Stomach (tissue), 9 donors: ENCODE results near the gene INPP5J. TPM values are rescaled to one million over a fixed set of nuclear protein-coding genes. Genes with fewer than 3 reads are reported as not detected.

ENCODE experiments used
- DNase-seq, 2 donors: peaks; one replicate each; pipeline versions ENCODE4 v3.0.0 to v3.0.0-alpha.2; 2013 to 2019
- H3K27ac ChIP-seq, 5 donors: fragments of 200-600 bp in 4 of 5; sonication (generic) in 4 of 5; one replicate each; pipeline ENCODE4 v1.5.1; 2013 to 2019; ENCODE audit warnings: mild to moderate bottlenecking in 1 of 5, moderate library complexity in 1 of 5
- H3K27me3 ChIP-seq, 3 donors: fragments of 200-600 bp; sonication (generic); one replicate each; pipeline ENCODE4 v1.5.1; 2017 to 2019; ENCODE audit warnings: mixed run types in 1 of 3
- H3K36me3 ChIP-seq, 4 donors: fragments of 200-600 bp; sonication (generic); 1 replicate in 3 of 4; 2 replicates in 1 of 4; pipeline ENCODE4 v1.5.1; 2016 to 2019
- H3K4me1 ChIP-seq, 4 donors: fragments of 200-600 bp; sonication (generic); one replicate each; pipeline ENCODE4 v1.5.1; 2016 to 2019
- H3K4me3 ChIP-seq, 4 donors: fragments of 200-600 bp; sonication (generic) in 3 of 4; one replicate each; pipeline ENCODE4 v1.5.1; 2016 to 2019; ENCODE audit warnings: mild to moderate bottlenecking in 1 of 4
- H3K9me3 ChIP-seq, 4 donors: fragments of 200-600 bp; sonication (generic); one replicate each; pipeline ENCODE4 v1.5.1; 2016 to 2019
- EP300 ChIP-seq: sonication (generic); formaldehyde crosslinking; IDR thresholded peaks from one replicate; pipeline ENCODE4 v1.6.1; 2017; ENCODE audit warnings: antibody characterized with exemption
- POLR2A ChIP-seq, 4 donors: fragments of 450-650 bp; IDR thresholded peaks; one replicate each; pipeline ENCODE4 v1.6.1; 2016; ENCODE audit warnings: antibody characterized with exemption in 4 of 4, control low read depth in 2 of 4, mild to moderate bottlenecking in 1 of 4, moderate library complexity in 1 of 4
- POLR2AphosphoS5 ChIP-seq, 3 donors: sonication (generic); formaldehyde crosslinking; IDR thresholded peaks; one replicate each; pipeline ENCODE4 v1.6.1; 2016; ENCODE audit warnings: antibody characterized with exemption in 3 of 3
- WGBS, 5 donors: extraction: QIAGEN DNeasy Blood & Tissue Kit in 3 of 5; methylation state at CpG; one replicate each; pipeline versions ENCODE4 v1.1.5 to v1.1.7; 2013 to 2018; 5-methylcytosine and 5-hydroxymethylcytosine counted together
- intact Hi-C: fragments of 100-400 bp; cut with DNase I; formaldehyde crosslinking; loops from one replicate; pipeline ENCODE4 v1.15.1; 2023; ENCODE audit warnings: low total_unique reads
- polyA plus RNA-seq, 3 donors: library from polyadenylated mRNA; stranded (reverse); fragments of 200-250 nt; gene quantifications; one replicate each; pipeline ENCODE4 v1.2.3, GENCODE V29; 2013
- total RNA-seq, 5 donors: library from RNA; depleted of rRNA; stranded (reverse); fragments of >200 nt; gene quantifications; one replicate each; pipeline versions ENCODE4 v1.1.0 to v1.2.3, GENCODE V29; 2014 to 2016
- TF ChIP-seq, protein P1 (sequence below), 7 experiments: fragments of 450-650 bp in 4 of 7; fragments of 200-600 bp in 3 of 7; sonication (generic) in 3 of 7; IDR thresholded peaks; one replicate each; pipeline ENCODE4 v1.5.1; 2016 to 2019; ENCODE audit warnings: antibody characterized with exemption in 7 of 7, control low read depth in 2 of 7, mild to moderate bottlenecking in 1 of 7
- donor health status: healthy with polysubstance abuse.
- donor health status: Bipolar disorder and iron deficiency.
- donor health status: healthy.

Gene INPP5J
- total and polyA plus RNA-seq, 8 donors: 1.8 to 34.4 (median 9.3) TPM

GRCh38 chr22:31087744-31088215 is 35.0 kb upstream of the INPP5J start:
- H3K27ac ChIP-seq: peak overlapping the region in 4 of 5 donors; percentile 89 to 96 (median 95)
- H3K4me3 ChIP-seq: no peak overlapping the region
- H3K9me3 ChIP-seq: no peaks in the 10 kb centered on the region
- H3K27me3 ChIP-seq: no peaks in the 10 kb centered on the region
- peaks cover 42 to 90% (median 71%) of the 10 kb centered on the region in 4 donors for H3K4me1 ChIP-seq
- 84 to 96% (median 91%) methylated on average over 5 to 21 of the region's 21 CpGs for WGBS, 5 donors
- intact Hi-C loops: loop anchor here (5.0 kb wide), 1 partner anchor 140 kb away; no protein-coding TSS in a partner anchor
- H3K36me3 ChIP-seq: peaks cover 54 to 62% (median 54%) of the 10 kb centered on the region in 4 donors
- TF ChIP-seq POLR2A (IDR thresholded peaks at IDR 0.05): no peak
- DNase-seq: peak in 1 of 2 donors; percentile 14

- no peak for TF ChIP-seq POLR2AphosphoS5 (IDR thresholded peaks at IDR 0.05)
- no peaks in the 10 kb centered on the region for H3K9me3 ChIP-seq
- no peaks in the 10 kb centered on the region for H3K27me3 ChIP-seq
- peak in 1 of 2 donors; percentile 12 for DNase-seq
- intact Hi-C loops: loop anchor here (5.0 kb wide), 1 partner anchor 141 kb away; no protein-coding TSS in a partner anchor
- H3K27ac ChIP-seq: peak overlapping the region in 4 of 5 donors; percentile 89 to 96 (median 95)
- peak overlapping the region in 2 of 4 donors; percentile 17 to 42 for H3K4me3 ChIP-seq
- peaks cover 36 to 90% (median 70%) of the 10 kb centered on the region in 4 donors for H3K4me1 ChIP-seq
- H3K36me3 ChIP-seq: peaks cover 60 to 68% (median 61%) of the 10 kb centered on the region in 4 donors
- 83 to 87% (median 85%) methylated on average over 19 to 26 of the region's 26 CpGs for WGBS, 5 donors
Measured at GRCh38 chr22:31088233-31088986, 34.4 kb upstream of the INPP5J start.

DNA sequence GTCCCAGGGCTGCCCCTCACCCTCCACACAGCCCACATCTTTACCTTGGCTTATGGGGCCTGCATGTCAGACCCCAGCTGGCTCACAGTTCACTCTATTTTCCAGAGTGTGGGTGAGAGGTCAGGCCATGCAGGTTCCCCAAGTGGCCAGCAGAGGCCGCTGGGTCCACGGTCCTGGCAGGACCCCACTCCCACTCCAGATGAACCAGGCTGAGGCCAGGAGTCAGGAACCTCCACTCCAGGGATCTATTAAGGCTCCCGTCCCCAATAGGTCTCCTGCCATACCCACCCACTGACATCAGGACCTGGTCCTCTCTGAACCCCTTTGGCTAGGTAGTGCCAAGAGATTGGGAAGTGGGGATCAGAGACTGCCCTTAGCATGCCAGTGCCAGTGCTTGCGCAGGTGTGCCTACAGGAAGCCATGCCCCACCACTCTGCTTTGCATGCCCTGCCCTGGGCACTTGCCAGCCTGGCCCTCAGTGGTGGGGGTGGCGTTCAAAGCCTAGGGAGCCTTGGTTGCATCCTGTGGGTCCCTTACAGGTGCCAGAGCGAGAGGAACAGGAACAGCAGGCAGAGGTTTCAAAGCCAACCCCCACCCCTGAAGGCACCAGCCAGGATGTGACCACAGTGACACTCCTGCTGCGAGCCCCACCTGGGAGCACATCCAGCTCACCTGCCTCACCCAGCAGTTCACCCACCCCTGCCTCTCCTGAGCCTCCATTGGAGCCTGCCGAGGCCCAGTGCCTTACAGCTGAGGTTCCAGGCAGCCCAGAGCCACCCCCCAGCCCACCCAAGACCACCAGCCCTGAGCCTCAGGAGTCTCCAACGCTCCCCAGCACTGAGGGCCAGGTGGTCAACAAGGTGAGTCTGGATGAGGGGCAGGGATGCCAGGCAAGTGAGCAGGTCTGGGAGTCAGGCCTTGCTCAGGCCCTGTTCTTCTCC is 33.3 kb upstream of the INPP5J start:
- 51 to 81% (median 68%) methylated on average over 3 to 9 of the region's 9 CpGs for WGBS, 5 donors

DNA sequence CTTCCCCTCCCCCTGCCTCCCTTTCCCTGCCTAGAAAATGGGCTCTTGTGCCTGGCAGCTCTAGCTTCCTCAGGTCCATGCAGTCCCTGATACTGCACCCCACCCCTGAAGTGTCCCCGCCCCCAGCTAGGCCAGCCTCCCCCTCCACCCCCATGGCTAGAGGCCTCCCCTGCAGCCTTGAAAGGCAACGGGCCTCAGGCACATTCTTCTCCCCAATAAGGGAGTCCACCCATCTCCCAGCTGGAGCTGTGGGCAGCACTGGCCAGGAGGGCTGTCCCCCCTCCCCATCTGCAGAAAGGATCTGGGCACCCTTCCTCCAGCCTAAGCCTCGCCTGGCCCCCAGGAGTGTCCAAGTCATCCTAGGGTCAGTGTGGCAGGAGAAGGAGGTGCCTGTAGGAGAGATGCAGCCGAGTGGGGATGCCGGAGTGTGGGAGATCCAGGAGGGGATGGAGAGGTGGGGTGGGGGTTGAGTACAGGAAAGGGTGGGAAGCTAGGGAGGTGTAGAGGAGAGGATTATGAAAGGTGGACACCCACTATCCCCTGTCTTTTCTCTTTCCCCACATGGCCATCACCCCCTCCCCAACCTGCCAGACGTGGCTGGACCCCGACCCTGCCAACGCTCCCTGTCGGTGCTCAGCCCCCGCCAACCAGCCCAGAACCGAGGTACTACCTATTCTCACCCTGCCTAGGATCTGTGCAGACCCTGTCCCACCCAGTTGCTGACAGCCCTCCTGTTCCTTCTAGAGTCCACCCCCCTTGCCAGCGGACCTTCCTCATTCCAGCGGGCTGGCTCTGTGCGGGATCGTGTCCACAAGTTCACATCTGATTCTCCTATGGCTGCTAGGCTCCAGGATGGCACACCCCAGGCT is 32.3 kb upstream of the INPP5J start:
- Histone ChIP-seq H3K27ac (peak overlapping the region; percentile 10 to 96 (median 95)), H3K27me3 (no peaks in the 10 kb centered on the region), H3K4me1 (peaks cover 23 to 92% (median 62%) of the 10 kb centered on the region in 4 donors), H3K9me3 (no peaks in the 10 kb centered on the region), H3K4me3 (peak overlapping the region in 3 of 4 donors; percentile 42 to 45 (median 45)), H3K36me3 (peaks cover 75 to 88% (median 81%) of the 10 kb centered on the region in 4 donors)
- WGBS, 5 donors: 64 to 86% (median 83%) methylated on average over 13 to 15 of the region's 15 CpGs
- DNase-seq: peak in 1 of 2 donors; percentile 69
- intact Hi-C loops: no loop called here
- TF ChIP-seq EP300: peak; percentile 44
- peak in 2 of 3 donors; percentile 23 to 90 for TF ChIP-seq POLR2AphosphoS5 (IDR thresholded peaks at IDR 0.05)
- TF ChIP-seq POLR2A (IDR thresholded peaks at IDR 0.05): no peak

More for the DNA sequence above, 33.3 kb upstream of the INPP5J start:
- no peak for TF ChIP-seq POLR2A (IDR thresholded peaks at IDR 0.05)
- TF ChIP-seq, protein P1, sequence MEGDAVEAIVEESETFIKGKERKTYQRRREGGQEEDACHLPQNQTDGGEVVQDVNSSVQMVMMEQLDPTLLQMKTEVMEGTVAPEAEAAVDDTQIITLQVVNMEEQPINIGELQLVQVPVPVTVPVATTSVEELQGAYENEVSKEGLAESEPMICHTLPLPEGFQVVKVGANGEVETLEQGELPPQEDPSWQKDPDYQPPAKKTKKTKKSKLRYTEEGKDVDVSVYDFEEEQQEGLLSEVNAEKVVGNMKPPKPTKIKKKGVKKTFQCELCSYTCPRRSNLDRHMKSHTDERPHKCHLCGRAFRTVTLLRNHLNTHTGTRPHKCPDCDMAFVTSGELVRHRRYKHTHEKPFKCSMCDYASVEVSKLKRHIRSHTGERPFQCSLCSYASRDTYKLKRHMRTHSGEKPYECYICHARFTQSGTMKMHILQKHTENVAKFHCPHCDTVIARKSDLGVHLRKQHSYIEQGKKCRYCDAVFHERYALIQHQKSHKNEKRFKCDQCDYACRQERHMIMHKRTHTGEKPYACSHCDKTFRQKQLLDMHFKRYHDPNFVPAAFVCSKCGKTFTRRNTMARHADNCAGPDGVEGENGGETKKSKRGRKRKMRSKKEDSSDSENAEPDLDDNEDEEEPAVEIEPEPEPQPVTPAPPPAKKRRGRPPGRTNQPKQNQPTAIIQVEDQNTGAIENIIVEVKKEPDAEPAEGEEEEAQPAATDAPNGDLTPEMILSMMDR (IDR thresholded peaks at IDR 0.05): peak in 5 of 7 experiments; percentile 64 to 82 (median 70)
- Histone ChIP-seq H3K4me1 (peaks cover 26 to 91% (median 65%) of the 10 kb centered on the region in 4 donors), H3K27ac (peak overlapping the region; percentile 5 to 96 (median 95)), H3K36me3 (peaks cover 70 to 78% (median 71%) of the 10 kb centered on the region in 4 donors), H3K9me3 (no peaks in the 10 kb centered on the region), H3K27me3 (no peaks in the 10 kb centered on the region), H3K4me3 (peak overlapping the region in 3 of 4 donors; percentile 15 to 42 (median 17))
- DNase-seq: peak; percentile 54 to 70
- intact Hi-C loops: loop anchor here (5.0 kb wide), 1 partner anchor 142 kb away; no protein-coding TSS in a partner anchor
